SJSA1 (cell line): ENCODE results near the gene PSMB2. TPM values are rescaled to one million over a fixed set of nuclear protein-coding genes. Genes with fewer than 3 reads are reported as not detected.

ENCODE experiments used
- DNase-seq, 2 experiments: peaks; one replicate each; pipeline ENCODE4 v3.0.0-alpha.2; 2015 to 2020; ENCODE audit warnings: low spot score in 2 of 2, low read depth in 1 of 2
- H3K27ac ChIP-seq: fragments of 250-450 bp; sonication (Bioruptor Pico); 2 replicates; pipeline ENCODE4 v1.5.1; 2020; ENCODE audit warnings: mild to moderate bottlenecking, moderate library complexity
- H3K27me3 ChIP-seq: fragments of 250-450 bp; sonication (Bioruptor Pico); replicated peaks from 2 replicates; pipeline ENCODE4 v1.5.1; 2020; ENCODE audit warnings: mild to moderate bottlenecking, moderate library complexity
- H3K36me3 ChIP-seq: fragments of 250-450 bp; sonication (Bioruptor Pico); 2 replicates; pipeline ENCODE4 v1.5.1; 2020; ENCODE audit warnings: mild to moderate bottlenecking
- H3K4me1 ChIP-seq: fragments of 250-450 bp; sonication (Bioruptor Pico); replicated peaks from 2 replicates; pipeline ENCODE4 v1.6.1; 2021; ENCODE audit warnings: mild to moderate bottlenecking
- H3K4me3 ChIP-seq: fragments of 250-450 bp; sonication (Bioruptor Pico); 2 replicates; pipeline ENCODE4 v1.5.1; 2020; ENCODE audit warnings: mild to moderate bottlenecking
- H3K9me3 ChIP-seq: fragments of 250-450 bp; sonication (Bioruptor Pico); replicated peaks from 2 replicates; pipeline ENCODE4 v1.5.1; 2020; ENCODE audit warnings: mild to moderate bottlenecking
- total RNA-seq: library from RNA; depleted of rRNA; stranded (reverse); fragments of >200 nt; shearing (Covaris generic); gene quantifications from 2 replicates; pipeline ENCODE4 v1.2.3, GENCODE V29; 2014

PSMB2 gene
- total RNA-seq, 1 experiment from 2014 or later, result 48.3 TPM

DNA sequence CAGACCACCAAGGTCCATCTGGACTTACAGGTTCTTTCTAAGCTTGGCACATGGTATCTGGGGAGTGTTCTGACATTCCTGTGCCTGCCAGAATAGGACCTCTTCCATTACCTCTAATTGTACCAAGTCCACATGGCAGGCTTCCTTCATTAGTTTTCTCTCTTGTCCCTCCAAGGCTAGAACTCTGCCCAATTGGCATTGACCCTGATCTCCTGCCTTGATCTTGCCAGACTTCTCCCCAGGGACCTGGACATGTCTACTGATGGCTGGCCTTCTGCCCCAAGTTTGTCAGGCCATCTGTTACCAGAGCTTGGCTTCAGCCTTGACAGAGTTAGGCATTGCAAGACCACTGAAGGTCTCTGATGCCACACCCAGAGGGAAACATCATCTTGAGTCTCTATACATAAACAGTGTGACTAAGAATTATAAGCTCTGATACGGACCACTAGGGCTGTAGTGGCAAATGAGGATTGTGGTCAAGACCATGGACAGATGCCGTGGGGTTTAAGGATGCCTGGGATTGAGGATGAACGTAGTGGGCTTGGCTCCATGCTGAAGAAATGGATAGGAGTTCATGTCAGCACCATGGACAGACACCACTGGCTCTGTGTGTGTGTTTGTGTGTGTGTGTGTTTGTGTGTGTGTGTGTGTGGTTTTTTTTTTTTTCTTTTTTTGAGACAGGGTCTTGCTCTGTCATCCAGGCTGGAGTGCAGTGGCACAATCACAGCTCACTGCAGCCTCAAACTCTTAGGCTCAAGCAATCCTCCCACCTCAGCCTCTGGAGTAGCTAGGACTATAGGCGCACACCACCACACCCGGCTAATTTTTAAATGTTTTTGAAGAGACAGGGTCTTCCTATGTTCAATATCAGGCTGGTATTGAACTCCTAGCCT lies 19.5 kb upstream of the PSMB2 start:
- Histone ChIP-seq H3K27ac (no peak overlapping the region), H3K36me3 (no peaks in the 10 kb centered on the region), H3K4me3 (no peak overlapping the region), H3K27me3 (peaks cover 6% of the 10 kb centered on the region; the same call in 1 of the 2 replicates), H3K4me1 (0 out of 2 replicates have a peak, but pooled peaks cover 5% of the 10 kb centered on the region), H3K9me3 (no peaks in the 10 kb centered on the region)
- DNase-seq, result no peak

- Histone ChIP-seq H3K9me3 (no peaks in the 10 kb centered on the region), H3K4me3 (no peak overlapping the region), H3K4me1 (0 out of 2 replicates have a peak, but pooled peaks cover 5% of the 10 kb centered on the region), H3K27me3 (peaks cover 6% of the 10 kb centered on the region; the same call in 1 of the 2 replicates), H3K27ac (no peak overlapping the region), H3K36me3 (no peaks in the 10 kb centered on the region)
- no peak for DNase-seq
Measured at GRCh38 chr1:35659589-35659988, 18.3 kb upstream of the PSMB2 start.

GRCh38 chr1:35657851-35658250 lies 16.5 kb upstream of the PSMB2 start:
- 0 out of 2 replicates have a peak, but pooled peaks cover 5% of the 10 kb centered on the region for H3K4me1 ChIP-seq
- H3K36me3 ChIP-seq, result no peaks in the 10 kb centered on the region
- H3K4me3 ChIP-seq, result no peak overlapping the region
- no peaks in the 10 kb centered on the region for H3K9me3 ChIP-seq
- peaks cover 4% of the 10 kb centered on the region; the same call in 1 of the 2 replicates for H3K27me3 ChIP-seq
- no peak overlapping the region for H3K27ac ChIP-seq
- DNase-seq, result no peak

- Histone ChIP-seq H3K27ac (no peak overlapping the region), H3K27me3 (peaks cover 4% of the 10 kb centered on the region; the same call in 1 of the 2 replicates), H3K4me1 (0 out of 2 replicates have a peak, but pooled peaks cover 5% of the 10 kb centered on the region), H3K4me3 (no peak overlapping the region), H3K9me3 (no peaks in the 10 kb centered on the region), H3K36me3 (no peaks in the 10 kb centered on the region)
- DNase-seq, result no peak
Measured at GRCh38 chr1:35656863-35657232, 15.5 kb upstream of the PSMB2 start.

DNA sequence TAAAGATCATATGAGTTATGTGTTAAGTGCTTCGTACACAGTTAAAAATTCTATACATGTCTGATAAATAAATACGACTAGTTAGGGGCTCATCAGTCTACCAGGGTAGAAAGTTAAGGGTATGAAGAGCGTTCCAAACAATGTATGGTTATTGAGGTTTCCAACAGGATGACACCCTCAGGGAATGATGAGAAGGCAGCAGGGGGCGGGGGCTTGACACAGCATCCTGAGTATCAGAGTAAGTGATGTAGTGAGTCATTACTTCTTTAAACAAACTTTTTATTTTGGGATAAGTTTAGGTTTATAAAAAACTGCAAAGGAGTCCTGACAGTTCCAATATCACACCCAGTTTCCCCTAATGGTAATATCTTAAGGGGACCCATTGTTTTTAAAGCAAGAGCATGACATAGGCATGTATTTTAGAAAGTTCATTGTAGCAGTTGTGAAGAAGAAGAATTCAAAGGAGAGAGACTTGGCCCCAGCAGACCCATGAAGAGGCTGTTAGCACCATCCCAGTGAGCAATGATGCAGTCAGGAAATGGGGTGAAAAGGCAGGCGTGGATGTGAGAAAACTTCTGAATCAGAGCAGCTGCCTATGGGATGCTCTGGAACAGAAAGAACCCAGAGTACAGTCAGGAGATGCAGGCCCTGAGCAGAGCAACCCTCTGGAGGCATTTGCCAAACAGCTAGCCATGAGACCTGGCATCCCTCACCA lies 15.0 kb upstream of the PSMB2 start:
- Histone ChIP-seq H3K27ac (no peak overlapping the region), H3K36me3 (no peaks in the 10 kb centered on the region), H3K4me3 (no peak overlapping the region), H3K4me1 (0 out of 2 replicates have a peak, but pooled peaks cover 5% of the 10 kb centered on the region), H3K27me3 (no peaks in the 10 kb centered on the region; the same call in 1 of the 2 replicates), H3K9me3 (no peaks in the 10 kb centered on the region)
- no peak for DNase-seq

DNA sequence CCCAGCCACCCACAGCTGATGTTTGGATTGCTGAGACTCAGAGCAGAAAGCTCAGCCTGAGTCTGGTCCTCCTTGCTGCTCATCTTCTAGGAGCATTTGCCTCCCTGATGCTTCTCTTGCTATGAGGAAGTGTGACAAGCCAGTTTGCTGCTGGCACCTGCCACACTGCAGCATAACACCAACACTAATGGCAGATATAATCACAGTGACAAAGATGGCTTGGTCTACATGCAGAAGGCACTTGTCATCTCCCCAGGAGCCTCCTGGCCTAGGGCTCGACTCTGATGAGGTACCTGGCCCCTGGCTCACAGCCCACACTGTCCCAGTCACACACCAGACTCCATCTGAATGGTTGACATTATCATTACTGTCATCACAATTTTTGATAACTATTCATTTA lies 13.9 kb upstream of the PSMB2 start:
- Histone ChIP-seq H3K27me3 (no peaks in the 10 kb centered on the region; the same call in 1 of the 2 replicates), H3K27ac (no peak overlapping the region), H3K4me3 (no peak overlapping the region), H3K36me3 (no peaks in the 10 kb centered on the region), H3K9me3 (no peaks in the 10 kb centered on the region), H3K4me1 (0 out of 2 replicates have a peak, but pooled peaks cover 5% of the 10 kb centered on the region)
- no peak for DNase-seq

DNA sequence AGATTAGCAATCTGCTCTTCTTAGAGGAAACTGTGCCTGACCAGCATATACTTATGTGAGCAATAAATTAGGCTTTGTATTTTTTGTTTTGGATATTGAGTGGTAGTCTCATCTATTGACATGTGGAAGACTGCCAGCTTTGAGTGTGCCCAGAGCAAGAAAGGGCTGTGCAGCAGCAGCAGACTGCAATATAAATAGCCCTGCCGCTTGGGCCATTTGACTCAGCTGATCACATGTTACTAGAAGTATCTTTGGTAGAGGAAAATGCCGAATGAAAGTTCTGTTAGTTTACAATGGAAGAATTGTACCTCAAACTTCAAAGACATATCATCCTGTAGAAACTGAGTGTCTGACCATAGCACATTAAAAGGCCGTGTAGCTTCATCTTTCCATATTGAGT lies 9.1 kb upstream of the PSMB2 start:
- peaks cover 17% of the 10 kb centered on the region for H3K27me3 ChIP-seq
- no peak overlapping the region for H3K27ac ChIP-seq
- H3K9me3 ChIP-seq, result no peaks in the 10 kb centered on the region
- H3K4me3 ChIP-seq, result no peak overlapping the region
- H3K36me3 ChIP-seq, result no peaks in the 10 kb centered on the region
- H3K4me1 ChIP-seq, result no peaks in the 10 kb centered on the region
- DNase-seq, result no peak

GRCh38 chr1:35646043-35646442 lies 4.7 kb upstream of the PSMB2 start:
- DNase-seq, result no peak

DNA sequence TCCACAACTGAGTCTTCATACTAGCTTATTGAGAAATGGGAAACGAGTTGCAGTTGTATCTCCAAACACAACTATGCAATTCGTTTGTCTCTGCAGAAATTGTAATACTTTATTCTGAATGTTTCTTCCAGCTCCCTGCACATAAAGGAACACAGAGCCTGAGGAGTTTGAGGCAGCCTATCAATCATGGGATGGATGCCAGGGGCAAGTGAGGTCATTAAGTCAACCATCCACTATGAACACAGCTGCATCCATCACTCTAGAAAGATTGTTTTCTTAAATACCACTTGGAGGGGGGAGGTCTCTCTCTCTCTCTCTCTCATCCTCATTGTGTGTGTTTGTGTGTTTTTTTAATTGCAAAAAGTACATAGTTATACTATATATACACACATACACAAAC lies 2.9 kb upstream of the PSMB2 start:
- H3K4me1 ChIP-seq, result no peaks in the 10 kb centered on the region
- no peak for DNase-seq
- H3K4me3 ChIP-seq, result no peak overlapping the region
- peaks cover 7% of the 10 kb centered on the region for H3K36me3 ChIP-seq
- H3K27me3 ChIP-seq, result peaks cover 21% of the 10 kb centered on the region
- H3K9me3 ChIP-seq, result no peaks in the 10 kb centered on the region; the same call in 1 of the 2 replicates
- H3K27ac ChIP-seq, result no peak overlapping the region

More at GRCh38 chr1:35646043-35646442, 4.7 kb upstream of the PSMB2 start:
- Histone ChIP-seq H3K4me3 (no peak overlapping the region), H3K4me1 (no peaks in the 10 kb centered on the region), H3K27ac (no peak overlapping the region), H3K9me3 (no peaks in the 10 kb centered on the region), H3K36me3 (peaks cover 3% of the 10 kb centered on the region), H3K27me3 (peaks cover 23% of the 10 kb centered on the region)

DNA sequence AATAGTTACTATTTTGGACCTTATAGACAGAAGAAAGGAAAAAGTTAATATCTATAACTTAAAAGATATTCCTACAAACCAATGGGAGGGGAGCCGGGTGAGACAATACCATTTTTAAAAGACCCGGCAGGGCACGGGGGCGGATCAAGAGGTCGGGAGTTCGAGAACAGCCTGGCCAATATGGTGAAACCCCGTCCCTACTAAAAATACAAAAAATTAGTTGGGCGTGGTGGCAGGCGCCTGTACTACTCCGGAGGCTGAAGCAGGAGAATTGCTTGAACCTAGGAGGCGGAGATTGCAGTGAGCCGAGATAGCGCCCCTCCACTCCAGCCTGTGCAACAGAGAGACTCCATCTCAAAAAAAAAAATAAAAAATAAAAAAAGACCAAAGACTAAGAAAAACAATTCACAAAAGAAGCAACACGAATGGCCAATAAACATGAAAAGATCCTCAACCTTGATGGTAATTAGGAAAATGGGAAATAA lies 1.2 kb upstream of the PSMB2 start:
- peaks cover 6% of the 10 kb centered on the region for H3K4me1 ChIP-seq

GRCh38 chr1:35640380-35641232 lies 720 bp downstream of the PSMB2 start:
- peak overlapping the region; percentile 85 for H3K27ac ChIP-seq

More for the DNA sequence above, 1.2 kb upstream of the PSMB2 start:
- DNase-seq, result peak in 1 of 2 experiments; percentile 46
- no peak overlapping the region for H3K27ac ChIP-seq
- peaks cover 17% of the 10 kb centered on the region; the same call in 1 of the 2 replicates for H3K27me3 ChIP-seq
- H3K9me3 ChIP-seq, result no peaks in the 10 kb centered on the region; the same call in 1 of the 2 replicates
- H3K4me3 ChIP-seq, result peak overlapping the region; percentile 81
- peaks cover 14% of the 10 kb centered on the region for H3K36me3 ChIP-seq

DNA sequence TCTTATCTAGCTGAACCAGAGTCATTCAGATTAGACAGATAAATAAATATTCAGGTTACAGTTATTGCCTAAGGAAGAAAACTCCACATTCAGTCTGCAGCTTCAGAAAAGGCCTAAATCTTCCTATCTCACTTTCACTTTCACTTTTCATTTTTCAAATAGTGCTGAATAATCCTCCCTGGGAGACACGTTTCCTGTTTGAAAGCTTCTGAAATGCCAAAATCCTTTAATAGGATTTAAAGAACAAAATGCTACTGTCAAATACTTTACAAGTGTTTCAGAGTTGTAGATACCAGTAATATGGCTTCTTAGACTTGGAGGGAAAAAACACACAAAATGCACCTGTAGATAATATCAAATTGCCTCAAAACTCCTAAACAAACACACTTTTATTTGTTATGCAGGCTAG lies 3.9 kb downstream of the PSMB2 start:
- H3K27ac ChIP-seq, result peak overlapping the region; percentile 59
- H3K4me1 ChIP-seq, result peaks cover 6% of the 10 kb centered on the region
- H3K4me3 ChIP-seq, result peak overlapping the region; percentile 13
- no peaks in the 10 kb centered on the region; the same call in 1 of the 2 replicates for H3K9me3 ChIP-seq
- H3K36me3 ChIP-seq, result peaks cover 59% of the 10 kb centered on the region
- peak in 1 of 2 experiments; percentile 46 for DNase-seq
- no peaks in the 10 kb centered on the region for H3K27me3 ChIP-seq

More at GRCh38 chr1:35640380-35641232, 720 bp downstream of the PSMB2 start:
- Histone ChIP-seq H3K36me3 (peaks cover 26% of the 10 kb centered on the region), H3K9me3 (no peaks in the 10 kb centered on the region; the same call in 1 of the 2 replicates), H3K4me1 (peaks cover 6% of the 10 kb centered on the region), H3K27me3 (peaks cover 8% of the 10 kb centered on the region; the same call in 1 of the 2 replicates), H3K4me3 (peak overlapping the region; percentile 81)
- no peak for DNase-seq

- Histone ChIP-seq H3K27me3 (no peaks in the 10 kb centered on the region), H3K27ac (no peak overlapping the region), H3K36me3 (peaks cover 88% of the 10 kb centered on the region), H3K4me1 (peaks cover 6% of the 10 kb centered on the region), H3K9me3 (no peaks in the 10 kb centered on the region), H3K4me3 (no peak overlapping the region)
- DNase-seq, result no peak
Measured at GRCh38 chr1:35633547-35633946, 7.8 kb downstream of the PSMB2 start.
